CD4-positive, alpha-beta T cell treated with Interleukin-6 at 100 ng/mL for 8 hours (primary cell): Measurements from ENCODE around the gene SIRT7.
"Not testable (repeated sequence)": the region's sequence is repeated elsewhere in the genome, so short reads cannot be mapped to it uniquely, and the experiment has no call there.

ENCODE experiments used
- DNase-seq: peaks from one replicate; pipeline ENCODE4 v3.0.0-alpha.2; 2020; ENCODE audit warnings: mixed read lengths, low spot score

Gene SIRT7

DNA sequence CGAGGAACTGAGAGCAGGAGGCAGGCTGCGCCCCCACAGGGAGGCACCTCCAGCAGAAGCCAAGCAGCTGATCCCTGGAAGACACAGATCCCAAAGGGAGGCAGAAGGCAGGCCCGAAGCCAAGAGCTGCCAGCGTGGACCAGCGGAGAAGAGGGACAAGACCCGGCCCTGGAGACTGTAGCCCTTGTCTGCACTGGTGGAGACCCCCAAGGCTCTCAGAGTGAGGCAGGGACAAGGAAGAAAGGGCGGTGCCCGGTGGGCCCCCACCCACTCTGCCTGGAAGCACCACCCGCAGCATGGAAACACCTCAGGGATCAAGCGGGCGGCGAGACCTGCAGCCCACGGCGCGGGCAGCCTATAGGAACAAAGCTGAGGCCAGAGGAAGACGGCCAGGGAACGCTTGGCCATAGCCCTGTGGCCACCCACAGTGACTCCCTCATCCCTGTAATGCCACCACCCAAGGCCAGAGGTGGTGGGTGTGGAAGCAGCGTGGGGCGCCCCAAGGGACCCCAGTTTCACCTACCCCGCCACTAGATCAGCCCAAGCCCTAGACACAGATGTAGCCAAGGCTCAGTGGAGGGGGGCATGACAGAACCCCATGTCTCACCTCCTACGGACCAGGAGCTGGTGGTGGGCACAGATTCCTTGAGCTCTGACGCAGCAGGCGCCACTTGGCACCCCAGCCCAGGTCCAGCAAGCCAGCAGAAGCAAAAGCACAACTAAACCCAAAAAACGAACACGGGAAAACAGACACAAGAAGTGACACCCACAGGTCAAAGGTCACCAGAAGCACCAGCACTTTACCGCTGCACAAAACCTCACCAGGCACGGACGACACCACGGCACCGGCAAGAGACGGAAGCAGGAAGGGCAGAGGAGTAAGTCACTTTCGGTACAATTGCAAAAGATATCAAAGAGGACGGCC lies 2.9 kb upstream of the SIRT7 start:
- no peak for DNase-seq

DNA sequence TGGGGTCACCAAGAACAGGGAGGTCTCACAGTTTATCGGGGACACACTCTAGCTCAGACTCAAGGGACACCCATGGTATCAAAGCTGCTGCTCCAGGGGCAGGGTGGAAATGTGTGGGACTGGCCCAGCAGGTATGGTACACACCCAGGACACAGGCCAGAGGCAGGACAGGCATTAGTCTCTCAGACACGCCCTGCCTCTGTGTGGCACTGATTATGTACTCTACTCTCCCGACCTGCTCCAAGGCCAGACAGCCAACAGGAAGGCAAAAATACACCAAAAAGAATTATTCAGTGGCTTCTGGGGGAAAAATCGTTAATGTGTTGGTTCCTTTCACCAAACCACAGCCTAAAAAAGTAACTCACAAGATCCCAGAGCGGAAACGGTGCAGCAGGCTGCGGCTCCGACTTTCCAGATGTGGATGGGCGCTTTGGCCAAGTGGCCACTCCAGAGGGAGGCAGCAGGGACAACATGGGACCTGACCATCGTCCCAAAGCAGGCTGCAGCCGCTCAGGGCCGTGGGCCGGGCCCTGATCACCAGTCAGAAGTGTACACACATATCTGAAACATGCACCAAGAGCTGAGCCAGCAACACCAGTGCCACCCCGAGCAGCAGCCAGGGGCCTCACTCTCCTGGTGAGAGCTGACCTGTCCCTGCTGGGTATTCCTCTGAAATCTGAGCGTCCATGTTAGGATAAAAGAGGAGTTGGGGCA lies 1.0 kb upstream of the SIRT7 start:
- DNase-seq, result no peak

DNA sequence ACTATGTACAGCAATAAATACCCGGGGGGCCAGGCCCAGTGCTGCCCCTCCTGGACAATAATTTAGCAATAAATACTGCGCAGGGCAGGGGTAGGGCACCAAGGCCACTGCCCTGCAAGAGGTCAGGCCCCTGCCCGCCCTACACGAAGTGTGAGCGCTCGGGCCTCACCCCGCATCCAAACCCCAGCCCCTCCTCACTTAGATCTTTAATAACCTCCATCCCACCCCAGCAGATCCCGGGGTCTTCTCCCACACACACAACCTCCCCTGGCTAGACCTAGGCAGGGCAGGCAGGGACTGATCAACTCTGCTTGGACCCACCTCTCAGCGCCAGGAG lies 325 bp upstream of the SIRT7 start:
- not testable (repeated sequence) for DNase-seq

DNA sequence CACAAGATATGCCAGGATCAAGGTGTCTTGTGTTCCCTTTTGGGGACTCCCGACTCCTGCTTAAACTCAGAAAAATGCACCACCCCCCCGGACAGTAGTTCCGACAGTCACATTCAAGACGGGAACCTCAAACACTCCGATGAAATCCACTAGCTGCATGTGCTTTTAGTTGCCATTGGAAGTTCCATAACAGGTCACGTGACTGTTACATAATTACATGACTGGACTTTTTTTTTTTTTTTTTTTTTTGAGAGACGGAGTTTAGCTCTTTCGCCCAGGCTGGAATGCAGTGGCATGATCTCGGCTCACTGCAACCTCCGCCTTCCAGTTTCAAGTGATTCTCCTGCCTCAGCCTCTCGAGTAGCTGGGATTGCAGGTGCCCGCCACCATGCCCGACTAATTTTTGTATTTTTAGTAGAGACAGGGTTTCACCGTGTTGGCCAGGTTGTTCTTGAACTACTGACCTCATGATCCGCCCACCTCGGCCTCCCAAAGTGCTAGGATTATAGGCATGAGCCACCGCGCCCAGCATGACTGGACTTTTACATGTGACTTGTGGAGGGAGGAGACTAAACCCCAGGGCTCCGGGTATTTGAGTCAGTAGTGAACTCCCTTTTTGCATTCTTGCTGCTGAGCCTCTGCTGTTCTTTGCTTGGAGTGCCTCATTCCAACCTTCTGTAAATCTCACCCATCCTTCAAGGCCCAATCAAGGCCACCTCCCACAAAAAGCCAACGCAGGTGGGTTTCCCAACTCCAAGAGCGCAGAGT lies 1.6 kb downstream of the SIRT7 start:
- DNase-seq, result no peak

DNA sequence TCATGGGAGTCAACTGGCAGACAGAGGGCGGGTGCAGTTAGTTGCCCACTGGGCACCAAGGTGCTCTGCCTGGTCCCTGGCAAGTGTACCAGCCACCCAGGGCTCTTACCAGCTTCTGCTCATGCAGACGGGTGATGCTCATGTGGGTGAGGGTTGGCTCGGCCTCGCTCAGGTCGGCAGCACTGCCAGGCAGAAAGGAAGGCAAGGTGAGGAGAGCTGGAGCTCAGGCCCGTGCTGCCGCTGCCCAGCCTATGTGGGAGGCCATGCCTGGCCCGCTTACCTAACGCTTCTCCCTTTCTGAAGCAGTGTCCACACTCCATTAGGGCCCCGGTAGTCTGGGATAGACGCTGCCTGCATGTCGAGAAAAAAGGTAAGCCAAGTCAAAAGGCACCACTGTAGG lies 2.6 kb downstream of the SIRT7 start:
- DNase-seq, result no peak

DNA sequence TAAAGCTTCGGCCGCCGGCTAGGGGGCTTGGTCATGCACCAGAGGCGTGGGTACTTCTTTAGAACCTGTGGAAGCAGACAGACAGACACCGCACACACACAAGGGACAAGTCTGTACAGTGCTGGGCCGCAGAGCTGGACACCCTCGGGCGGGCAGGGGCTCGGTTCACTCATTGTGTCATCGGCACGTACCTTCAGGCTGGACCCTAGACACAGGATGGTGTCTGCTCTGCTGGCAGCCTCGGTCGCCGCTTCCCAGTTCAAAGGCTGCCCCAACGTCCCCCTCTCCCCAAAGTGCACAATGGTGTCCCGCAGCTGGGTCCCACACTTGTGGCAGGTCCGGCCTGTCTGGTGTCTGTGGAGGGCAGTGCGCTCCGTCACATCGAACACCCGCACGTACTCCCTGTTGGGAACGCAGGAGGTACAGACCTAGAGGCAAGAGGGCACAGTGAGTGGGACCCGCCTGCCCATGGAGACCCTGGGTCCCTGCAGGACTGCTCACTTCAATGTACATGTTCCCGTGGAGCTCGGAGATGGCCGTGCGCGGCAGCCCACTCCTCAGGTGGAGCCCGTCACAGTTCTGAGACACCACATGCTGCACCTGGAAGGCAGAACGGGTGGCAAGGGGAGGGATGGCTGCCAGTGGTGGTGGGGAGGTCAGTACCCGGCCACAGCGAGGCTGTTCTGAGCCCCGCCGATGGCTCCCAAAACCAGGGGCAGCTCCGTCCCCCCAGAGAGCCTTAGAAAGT lies 3.7 kb downstream of the SIRT7 start:
- DNase-seq, result no peak

DNA sequence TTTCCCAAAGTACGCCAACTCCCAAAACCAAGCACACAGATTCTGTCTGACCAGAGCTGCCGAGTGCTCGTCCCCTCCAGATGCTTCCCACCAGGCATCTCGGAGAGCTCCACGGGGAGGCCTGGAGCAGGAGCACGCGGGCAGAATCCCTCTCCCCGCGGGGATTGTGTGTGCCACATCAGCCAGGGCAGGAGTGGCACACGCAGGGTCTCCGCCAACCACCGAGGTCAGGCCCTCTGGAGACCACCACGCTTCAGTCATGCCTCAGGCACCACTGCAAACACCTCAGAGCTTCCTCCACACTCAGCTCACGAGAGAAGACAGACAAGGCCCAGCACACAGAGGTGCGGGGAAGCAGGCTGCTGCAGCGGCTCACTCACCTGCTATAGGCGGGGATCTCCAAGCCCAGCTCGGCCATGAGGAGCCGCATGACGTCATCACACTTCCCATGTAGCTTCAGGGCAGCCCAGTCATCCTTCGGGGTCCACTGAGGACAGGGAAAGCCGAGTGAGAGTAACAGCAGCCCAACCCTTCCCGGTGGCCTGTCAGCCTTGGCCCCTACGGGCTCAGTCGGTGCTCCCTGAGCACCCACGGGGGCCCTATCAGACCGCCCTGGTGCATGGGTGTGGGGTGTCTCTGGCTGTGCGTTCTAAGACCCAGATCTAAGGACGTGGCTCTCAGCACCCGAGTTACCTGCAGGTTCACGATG lies 4.4 kb downstream of the SIRT7 start:
- no peak for DNase-seq

DNA sequence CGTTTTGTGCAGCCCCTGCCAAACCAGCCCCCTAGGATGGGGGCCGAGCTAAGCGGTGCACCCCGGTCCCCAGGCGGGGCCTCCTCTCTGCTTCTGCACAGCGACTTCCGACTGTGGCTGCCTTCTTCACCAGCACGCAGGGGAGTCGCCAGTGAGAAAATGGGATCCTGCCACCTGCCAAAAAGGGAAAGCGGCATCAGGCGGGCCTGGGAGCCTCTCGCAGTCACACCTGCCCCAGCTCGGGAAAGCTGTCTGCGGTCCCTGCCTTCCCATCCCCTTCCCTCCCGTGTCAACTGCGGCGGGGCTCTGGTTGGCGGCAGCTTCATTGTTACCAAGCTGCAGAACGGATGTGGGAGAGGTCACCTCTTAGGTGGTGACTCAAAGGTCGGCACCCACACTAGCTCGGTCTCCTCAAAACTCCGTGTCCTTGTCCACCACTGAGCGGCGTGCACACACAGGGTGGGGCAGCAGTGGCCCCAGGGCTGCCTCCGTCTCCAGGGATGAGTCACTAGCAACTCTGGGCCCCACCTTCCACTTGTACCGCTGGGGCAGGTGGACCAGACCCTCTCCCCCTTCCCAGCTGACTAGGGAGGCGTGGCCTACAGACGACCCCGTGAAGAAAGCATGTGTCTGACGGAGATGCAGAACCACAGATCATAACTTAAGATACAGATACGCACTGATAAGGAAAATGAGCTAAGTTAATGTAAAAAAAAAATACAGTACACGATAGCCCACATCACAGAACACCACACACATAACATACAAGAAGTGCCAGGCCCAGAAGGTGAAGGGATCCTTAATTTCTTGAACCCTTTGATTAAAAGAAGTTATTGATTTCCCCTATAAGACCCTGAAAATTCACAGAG lies 5.3 kb downstream of the SIRT7 start:
- no peak for DNase-seq

DNA sequence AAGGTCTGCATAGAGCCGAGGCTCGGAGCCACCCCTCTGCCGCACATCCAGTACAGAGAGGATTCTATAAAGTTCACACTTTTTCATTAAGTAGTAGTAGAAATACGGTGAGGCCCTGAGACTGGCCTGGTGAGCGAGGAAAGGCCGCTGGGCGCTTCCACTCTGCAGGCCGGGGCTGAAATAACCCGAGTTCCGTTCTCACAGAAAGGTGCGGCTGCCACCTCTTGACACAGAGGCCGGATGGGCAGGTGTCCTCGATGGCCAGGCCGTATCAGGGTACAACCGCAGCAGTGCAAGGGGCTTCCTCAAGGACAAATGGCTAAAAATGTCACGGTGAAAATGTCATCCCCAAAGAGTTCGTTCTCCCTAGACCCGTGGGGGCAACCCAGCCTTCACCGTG lies 6.0 kb downstream of the SIRT7 start:
- no peak for DNase-seq

DNA sequence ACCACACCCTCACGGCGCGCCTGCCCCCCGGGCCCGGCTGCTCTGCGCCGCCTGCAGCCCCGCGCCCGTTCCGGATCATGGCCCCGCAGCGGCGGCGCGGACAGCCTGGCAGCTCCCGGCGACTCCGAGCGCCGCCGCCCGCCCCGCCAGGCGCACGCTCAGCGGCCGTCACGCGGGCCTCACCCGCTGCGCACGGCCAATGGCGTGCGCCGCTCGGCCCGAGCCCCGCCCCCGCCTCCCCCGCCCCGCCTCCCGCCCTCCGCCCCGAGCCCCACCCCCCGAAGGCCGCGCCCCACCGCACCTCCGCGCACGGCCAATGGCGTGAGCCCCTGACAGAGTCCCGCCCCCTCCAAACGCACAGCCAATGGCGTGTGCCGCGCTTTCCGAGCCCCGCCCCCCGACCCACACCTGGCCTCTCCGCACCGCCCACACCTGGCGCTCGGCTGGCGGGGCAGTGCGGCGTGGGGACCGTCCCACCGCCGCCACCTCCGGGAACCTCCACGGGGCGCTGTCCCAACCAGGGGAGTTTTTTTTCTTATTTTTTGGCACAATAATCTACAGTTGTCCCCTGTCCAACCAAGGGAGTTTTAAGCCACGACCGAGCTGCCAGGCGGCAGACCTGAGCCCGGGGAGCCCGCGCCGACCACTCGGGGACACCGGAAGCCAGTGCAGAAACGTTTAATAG lies 6.6 kb downstream of the SIRT7 start, which contains the start of gene PCYT2:
TSS of gene PCYT2 (minus strand) at position 123 of the 685 bp plus-strand sequence. CDS start at position 79, 44 bp downstream.
- peak; percentile 95 for DNase-seq

DNA sequence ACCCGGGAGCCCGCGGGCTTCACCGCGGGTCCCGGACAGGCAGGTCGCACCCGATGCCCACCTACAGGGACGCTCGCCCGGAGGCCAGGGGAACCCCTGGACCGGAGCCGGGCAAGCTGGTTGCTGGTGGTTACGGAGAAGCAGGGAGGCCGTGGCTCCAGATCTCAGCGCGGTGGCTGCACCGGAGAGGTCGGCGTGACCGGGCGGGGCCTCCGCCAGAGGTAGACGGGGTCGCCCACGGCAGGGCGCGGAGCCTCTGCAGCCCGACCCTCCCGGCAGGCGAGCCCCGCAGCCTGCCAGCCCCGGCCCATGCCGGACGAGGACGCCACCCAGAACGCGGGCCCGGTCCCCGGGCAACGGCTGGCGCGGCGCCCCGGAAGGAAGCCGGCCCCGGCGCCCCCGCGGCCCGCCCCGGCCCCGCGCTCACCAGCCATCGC lies 7.1 kb downstream of the SIRT7 start:
- no peak for DNase-seq

DNA sequence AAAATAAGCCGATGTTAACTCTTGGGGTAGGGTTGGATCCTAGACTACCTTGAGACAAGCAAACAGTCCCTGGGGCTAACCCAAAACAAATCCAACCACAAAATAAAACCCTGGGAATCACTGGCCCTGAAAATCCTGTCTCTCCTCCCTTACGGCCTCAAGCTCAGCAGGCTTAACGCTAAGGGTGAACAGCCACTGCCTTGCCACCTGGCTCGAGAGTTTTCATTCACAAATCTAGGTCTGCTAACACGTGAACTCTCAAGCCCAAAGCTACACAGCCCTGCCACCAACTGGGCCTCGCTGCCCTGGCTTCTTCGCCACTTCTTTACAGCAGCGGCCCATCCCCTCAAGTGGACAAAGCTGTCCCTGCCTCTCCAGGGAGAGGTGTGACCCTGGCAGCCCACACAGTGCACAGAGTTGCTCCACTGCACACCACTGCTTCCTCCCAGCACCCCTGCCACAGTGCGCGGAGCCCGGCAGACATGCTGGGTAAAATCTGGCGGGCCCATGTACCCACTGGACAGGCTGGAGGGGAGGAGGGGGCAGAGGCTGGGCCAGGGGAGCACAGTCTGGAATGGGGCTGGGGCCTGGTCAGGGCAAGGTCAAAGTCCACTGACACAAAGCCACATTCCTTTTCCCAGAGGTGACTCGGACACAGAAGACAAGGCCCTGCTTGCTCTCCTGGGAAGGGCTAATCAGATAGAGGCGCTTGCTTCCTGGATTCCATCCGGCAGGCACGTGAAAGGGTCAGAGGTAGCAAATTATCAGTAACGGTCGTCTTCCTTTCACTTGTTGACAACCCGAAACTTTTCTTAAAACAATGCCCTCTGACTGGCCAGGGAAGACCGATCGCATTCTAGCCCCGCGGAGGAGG lies 7.8 kb downstream of the SIRT7 start:
- no peak for DNase-seq

DNA sequence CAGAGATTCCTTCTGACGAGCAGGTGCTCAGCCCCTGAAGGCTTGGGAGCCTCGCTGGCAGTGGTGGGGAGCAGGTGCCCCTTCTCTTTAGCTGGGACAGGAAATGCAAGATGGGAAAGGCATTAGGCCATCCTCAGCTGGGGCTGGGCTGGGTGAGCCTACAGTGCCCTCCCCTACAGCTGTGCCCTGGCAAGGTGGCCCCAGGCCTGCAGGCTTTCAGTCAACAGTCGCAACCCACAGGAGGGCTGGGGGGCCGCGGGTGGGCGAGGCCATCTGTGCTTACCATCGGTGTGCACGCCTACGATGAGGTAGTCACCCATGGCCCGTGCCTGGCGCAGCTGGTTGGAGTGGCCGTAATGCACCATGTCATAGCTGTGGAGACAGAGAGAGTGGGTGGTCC lies 8.7 kb downstream of the SIRT7 start:
- no peak for DNase-seq

DNA sequence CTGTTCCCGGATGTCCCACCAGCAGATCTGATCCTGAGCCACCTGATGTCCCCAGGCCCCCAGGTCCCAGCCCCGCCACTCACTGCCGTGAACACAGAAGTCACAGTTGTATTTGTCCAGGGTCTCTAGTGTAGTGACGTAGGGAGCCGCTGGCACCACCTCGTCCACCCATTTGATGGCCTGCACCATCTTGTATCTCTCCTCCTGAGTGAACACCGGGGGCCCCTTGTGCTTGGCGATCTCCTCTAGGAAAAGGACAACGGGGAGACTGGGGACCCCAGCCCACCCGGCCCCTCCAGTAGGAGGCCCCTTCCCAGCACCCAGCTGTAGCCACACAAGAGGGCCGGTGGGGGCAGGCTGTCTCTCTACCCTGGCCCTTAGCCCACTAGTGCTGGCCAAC lies 9.2 kb downstream of the SIRT7 start:
- DNase-seq, result no peak

DNA sequence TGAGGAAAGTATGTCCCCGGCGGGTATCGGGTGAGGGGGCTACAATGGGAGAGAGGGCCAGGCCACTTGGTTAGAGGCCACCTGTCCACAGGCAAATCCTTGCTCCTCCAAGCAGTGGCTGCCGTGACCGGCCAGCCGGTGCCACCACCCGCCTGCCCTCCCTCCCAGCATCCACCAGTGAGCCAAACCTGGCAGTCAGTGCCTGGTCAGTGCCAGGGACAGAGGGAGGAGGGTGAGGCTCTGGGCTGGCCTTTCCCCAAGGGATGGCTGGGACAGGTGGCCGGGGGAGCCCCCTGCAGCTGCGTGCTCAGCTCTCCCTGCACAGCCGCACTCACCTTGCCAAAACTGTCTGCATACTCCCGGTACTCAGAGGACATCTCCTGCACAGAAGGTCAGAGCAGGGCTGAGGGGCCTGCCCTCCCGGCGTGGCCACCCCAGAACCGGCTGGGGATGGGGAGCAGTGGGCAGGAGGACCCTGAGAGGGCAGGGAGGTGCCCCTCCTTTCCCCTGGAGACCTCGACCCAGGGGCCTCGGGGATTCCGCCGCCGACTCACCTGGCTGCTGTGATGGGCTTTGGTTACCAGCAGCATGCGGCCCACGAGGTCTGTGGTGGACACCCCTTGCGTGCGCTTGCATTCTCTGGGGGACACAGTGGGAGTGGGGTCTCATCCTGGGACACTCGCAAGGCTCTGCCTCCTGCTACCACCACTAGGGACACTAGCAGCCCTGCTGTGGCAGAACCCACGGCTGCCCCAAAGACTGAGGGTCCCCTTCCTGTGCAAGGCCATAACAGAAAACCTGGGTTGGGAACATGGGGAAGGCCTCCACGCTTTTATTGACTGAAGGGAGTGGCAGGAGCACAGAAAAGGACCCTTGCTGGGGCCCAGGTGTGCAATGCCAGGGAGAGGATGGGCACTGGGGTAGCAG lies 10.5 kb downstream of the SIRT7 start:
- no peak for DNase-seq

DNA sequence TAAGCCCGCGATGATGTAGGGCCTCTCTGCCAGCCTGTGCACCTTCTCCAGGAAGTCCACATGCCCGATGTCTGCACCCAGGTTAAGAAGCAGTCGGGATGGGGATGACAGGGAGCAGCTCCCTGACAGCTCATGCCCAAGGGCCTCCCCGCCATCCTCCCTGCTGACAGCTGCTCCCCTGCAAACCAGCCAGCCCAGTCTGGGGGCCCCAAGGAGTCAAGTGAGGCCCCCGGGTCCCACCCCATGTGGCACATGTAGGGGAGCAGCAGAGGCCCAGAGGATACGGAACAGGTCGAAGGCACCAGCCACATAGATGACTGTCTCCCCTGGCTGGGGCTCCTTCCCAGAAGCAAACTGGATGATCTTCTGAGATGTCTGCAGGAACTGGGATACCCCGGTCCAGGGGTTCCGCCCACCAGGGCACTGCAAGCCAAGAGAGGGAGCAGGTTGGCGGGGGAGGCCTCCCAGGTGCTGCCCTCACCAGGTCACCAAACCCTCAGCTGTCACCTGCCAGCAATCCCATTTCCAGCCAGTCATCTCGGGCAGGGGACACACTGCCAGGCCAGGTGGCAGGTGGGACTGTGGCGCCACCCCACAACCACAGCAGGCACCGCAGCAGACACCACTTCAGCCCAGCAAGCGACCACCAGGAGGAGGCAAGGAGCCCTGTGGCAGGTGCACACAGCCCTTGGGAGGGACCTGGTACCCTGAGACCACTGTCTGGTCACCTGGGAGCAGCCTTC lies 11.3 kb downstream of the SIRT7 start:
- no peak for DNase-seq

DNA sequence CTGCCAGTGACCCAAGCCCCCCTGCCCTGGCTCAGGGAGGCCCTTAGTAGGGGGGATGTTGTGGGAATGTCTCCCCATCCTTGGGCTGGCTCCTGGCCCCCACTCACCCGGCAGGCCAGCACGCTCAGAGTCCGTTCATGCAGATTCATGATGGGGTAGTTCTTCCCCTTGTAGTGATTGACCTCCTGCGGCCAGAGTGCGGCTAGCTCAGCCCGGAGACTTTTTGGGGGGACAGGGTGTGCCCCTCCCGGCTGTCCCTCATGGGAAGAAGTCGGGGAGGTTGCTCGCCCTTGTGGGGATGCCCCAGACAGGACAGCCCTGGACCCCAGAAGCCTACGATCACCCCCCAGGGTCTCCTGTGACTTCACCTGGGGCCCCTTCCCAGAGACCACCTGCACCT lies 12.0 kb downstream of the SIRT7 start:
- no peak for DNase-seq
